ENCODE results near the gene AK3. TPM values are rescaled to one million over a fixed set of nuclear protein-coding genes. Genes with fewer than 3 reads are reported as not detected.
A peak's percentile ranks its signal among the peaks of the same experiment; 100 is the strongest.

AK3 gene
- total RNA-seq, 1 donor = 72.5 TPM

DNA sequence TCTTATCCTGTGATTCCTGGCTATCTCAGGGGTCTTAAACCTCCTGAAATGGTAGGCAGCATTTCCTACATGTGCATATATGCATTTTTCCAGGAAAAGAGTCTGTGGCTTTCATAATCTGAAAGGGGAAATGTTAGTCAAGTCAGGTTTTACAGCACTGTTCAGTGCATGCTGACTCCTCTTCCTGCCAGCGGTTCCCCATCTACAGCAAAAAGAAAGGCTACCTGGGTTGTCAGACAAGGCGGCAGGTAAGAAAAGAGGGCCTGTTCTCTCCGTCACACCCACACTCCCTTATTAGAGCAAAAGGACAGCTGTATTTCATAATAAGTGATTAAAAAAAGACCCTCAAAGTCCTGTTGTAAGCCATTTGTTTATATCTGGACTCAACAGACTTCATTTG lies 70.4 kb downstream of the AK3 start:
- no peak for TF ChIP-seq CTCF (IDR thresholded peaks at IDR 0.05; ENCODE audit: insufficient read depth, low read depth, low read length)
- DNase-seq (ENCODE audit: low read depth) = no peak
- H3K4me3 ChIP-seq (ENCODE audit: low read depth, low read length) = no peak overlapping the region

GRCh38 chr9:4669890-4670289 lies 71.1 kb downstream of the AK3 start:
- no peak for DNase-seq (ENCODE audit: low read depth)
- no peak overlapping the region for H3K4me3 ChIP-seq (ENCODE audit: low read depth, low read length)
- TF ChIP-seq CTCF (IDR thresholded peaks at IDR 0.05; ENCODE audit: insufficient read depth, low read depth, low read length) = no peak

- no peak overlapping the region for H3K4me3 ChIP-seq (ENCODE audit: low read depth, low read length)
- DNase-seq (ENCODE audit: low read depth) = no peak
- TF ChIP-seq CTCF (IDR thresholded peaks at IDR 0.05; ENCODE audit: insufficient read depth, low read depth, low read length) = no peak
Measured at GRCh38 chr9:4668604-4669003, 72.4 kb downstream of the AK3 start.

GRCh38 chr9:4667681-4668080 lies 73.3 kb downstream of the AK3 start:
- no peak for TF ChIP-seq CTCF (IDR thresholded peaks at IDR 0.05; ENCODE audit: insufficient read depth, low read depth, low read length)
- H3K4me3 ChIP-seq (ENCODE audit: low read depth, low read length) = no peak overlapping the region
- DNase-seq (ENCODE audit: low read depth) = no peak

DNA sequence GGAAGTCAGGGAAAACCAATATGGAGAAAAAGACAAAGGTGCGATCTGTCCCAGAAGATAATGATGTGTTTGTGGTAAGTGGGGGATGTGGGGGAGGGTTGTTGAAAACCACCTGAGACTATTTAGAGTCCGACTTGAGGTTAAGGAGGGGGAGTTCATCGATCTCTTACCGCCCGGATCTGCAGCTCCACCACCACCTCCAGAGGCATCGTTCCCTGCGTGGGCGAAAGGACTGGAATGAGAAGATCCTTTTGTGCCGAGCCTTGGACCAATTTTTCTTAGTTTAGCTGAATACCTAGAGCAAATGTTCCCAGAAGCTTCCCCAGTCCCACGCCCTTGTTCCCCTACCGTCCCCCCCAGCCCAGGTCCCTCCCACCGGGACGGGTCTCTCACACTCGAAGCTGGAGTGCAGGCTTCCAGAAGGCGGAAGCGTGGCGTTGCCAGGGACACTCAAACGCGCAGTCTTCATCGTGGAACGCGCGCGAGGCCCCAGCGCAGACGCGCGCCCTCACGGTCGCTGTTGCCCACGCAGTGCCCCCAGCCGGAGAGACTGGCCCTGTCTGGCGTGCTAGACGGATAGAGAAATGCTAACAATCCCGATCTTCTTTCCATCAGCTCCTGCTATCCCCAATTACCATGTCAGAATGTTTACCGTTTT lies 74.8 kb downstream of the AK3 start, which contains the start of gene SPATA6L:
TSS of gene SPATA6L (minus strand) at position 439 of the 658 bp plus-strand sequence. CDS start at position 209, 230 bp downstream.
- peak; percentile 49 for DNase-seq (ENCODE audit: low read depth)
- peak within 1 kb of the TSS; percentile 63 for H3K4me3 ChIP-seq (ENCODE audit: low read depth, low read length)
- no peak for TF ChIP-seq CTCF (IDR thresholded peaks at IDR 0.05; ENCODE audit: insufficient read depth, low read depth, low read length)

GRCh38 chr9:4665357-4665756 lies 75.6 kb downstream of the AK3 start:
- no peak for TF ChIP-seq CTCF (IDR thresholded peaks at IDR 0.05; ENCODE audit: insufficient read depth, low read depth, low read length)
- no peak overlapping the region for H3K4me3 ChIP-seq (ENCODE audit: low read depth, low read length)
- DNase-seq (ENCODE audit: low read depth) = peak; percentile 36

- H3K4me3 ChIP-seq (ENCODE audit: low read depth, low read length) = no peak overlapping the region
- TF ChIP-seq CTCF (IDR thresholded peaks at IDR 0.05; ENCODE audit: insufficient read depth, low read depth, low read length) = no peak
Measured at GRCh38 chr9:4663956-4664355, 77.0 kb downstream of the AK3 start.

More at GRCh38 chr9:4663956-4664355, 77.0 kb downstream of the AK3 start:
- DNase-seq (ENCODE audit: low read depth) = no peak

Measured in fibroblast of villous mesenchyme (primary cell).